ENCODE results near the gene ARHGAP35. TPM values are rescaled to one million over a fixed set of nuclear protein-coding genes. Genes with fewer than 3 reads are reported as not detected.
"Not testable (repeated sequence)": the region's sequence is repeated elsewhere in the genome, so short reads cannot be mapped to it uniquely, and the experiment has no call there.

Gene ARHGAP35
- total RNA-seq, 1 donor from 2014 or later = 63.8 TPM

DNA sequence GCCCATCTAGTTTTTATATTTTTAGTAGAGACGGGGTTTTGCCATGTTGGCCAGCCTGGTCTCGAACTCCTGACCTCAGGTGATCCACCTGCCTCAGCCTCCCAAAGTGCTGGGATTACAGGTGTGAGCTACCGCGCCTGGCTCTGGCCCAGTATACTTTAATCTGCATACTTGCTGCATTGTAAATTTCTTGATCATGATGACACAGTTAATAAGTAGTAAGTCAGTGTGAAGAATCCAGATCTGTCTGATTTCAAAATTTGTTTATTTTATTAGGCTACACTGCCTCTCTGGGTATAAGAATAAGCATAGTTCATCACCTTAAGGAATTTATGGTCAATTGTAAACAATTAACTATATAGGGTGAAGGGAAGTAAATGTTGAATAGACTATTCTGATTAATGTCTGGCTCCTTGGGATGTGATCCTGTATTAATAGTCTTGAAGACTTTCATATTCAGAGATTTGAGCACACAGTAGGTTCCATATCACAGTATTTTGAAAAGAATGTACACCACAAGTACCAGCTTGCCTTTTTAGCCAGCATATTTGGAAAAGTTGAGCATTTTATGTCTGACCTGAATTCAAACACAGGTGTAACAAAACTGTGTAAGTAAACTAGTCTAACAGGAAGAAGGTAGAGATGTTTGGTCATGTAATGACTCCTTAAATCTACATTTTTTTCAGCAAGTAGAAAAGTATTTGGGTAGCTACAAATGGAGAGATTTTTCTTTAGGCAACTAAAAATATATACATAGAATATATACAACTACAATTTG, 7.4 kb downstream of the ARHGAP35 start:
- TF ChIP-seq, protein P1, sequence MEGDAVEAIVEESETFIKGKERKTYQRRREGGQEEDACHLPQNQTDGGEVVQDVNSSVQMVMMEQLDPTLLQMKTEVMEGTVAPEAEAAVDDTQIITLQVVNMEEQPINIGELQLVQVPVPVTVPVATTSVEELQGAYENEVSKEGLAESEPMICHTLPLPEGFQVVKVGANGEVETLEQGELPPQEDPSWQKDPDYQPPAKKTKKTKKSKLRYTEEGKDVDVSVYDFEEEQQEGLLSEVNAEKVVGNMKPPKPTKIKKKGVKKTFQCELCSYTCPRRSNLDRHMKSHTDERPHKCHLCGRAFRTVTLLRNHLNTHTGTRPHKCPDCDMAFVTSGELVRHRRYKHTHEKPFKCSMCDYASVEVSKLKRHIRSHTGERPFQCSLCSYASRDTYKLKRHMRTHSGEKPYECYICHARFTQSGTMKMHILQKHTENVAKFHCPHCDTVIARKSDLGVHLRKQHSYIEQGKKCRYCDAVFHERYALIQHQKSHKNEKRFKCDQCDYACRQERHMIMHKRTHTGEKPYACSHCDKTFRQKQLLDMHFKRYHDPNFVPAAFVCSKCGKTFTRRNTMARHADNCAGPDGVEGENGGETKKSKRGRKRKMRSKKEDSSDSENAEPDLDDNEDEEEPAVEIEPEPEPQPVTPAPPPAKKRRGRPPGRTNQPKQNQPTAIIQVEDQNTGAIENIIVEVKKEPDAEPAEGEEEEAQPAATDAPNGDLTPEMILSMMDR (IDR thresholded peaks at IDR 0.05) = no peak
- intact Hi-C loops (cut with DNase I) = no loop called here
- ATAC-seq (no peak), DNase-seq (no peak)
- no peaks in the 10 kb centered on the region for H3K9me3 ChIP-seq
- H3K27ac ChIP-seq = no peak overlapping the region
- H3K4me1 ChIP-seq = peaks cover 49% of the 10 kb centered on the region
- no peaks in the 10 kb centered on the region for H3K27me3 ChIP-seq
- H3K4me3 ChIP-seq = no peak overlapping the region
- no peaks in the 10 kb centered on the region for H3K36me3 ChIP-seq

DNA sequence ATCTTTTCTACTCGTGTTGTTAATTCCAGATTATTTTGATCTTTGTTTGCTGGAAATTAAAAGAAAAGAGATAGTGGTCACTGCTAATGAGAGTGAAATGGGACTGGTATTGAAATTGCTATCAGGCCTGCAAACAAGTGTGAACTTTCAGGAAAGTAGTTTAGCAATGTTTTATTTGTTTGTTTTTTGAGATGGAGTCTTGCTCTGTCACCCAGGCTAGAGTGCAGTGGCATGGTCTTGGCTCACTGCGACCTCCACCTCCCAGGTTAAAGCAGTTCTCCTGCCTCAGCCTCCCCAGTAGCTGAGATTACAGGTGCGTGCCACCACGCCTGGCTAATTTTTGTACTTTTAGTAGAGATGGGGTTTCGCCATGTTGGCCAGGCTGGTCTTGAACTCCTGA, 10.4 kb downstream of the ARHGAP35 start:
- intact Hi-C loops (cut with DNase I); H3K36me3 ChIP-seq; H3K4me3 ChIP-seq; ATAC-seq; H3K27me3 ChIP-seq; H3K9me3 ChIP-seq; H3K27ac ChIP-seq; DNase-seq: not testable (repeated sequence)
- H3K4me1 ChIP-seq = peaks cover 19% of the 10 kb centered on the region

DNA sequence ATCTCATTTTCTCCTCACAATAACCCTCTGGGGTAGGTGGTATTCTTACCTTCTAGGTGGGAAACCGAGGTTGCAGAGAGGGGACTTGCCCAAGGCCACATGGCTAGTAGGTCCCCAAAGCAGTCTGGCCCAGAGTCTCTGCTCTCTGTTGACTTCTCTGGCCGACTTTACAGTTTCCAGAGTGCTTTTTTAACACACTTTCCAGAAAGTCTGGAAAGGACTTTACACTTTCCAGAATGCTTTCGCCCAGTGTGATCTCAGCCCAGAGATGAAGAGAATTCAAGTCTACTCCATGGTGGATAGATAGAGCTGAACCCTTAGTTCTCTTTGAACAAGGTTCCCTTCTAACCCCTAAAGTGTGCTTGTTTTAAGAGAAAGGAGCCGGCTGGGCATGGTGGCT, 12.2 kb downstream of the ARHGAP35 start:
- H3K27ac ChIP-seq = no peak overlapping the region
- no peaks in the 10 kb centered on the region for H3K27me3 ChIP-seq
- H3K4me3 ChIP-seq = no peak overlapping the region
- intact Hi-C loops (cut with DNase I) = no loop called here
- DNase-seq (no peak), ATAC-seq (no peak)
- H3K36me3 ChIP-seq = no peaks in the 10 kb centered on the region
- peaks cover 2% of the 10 kb centered on the region for H3K4me1 ChIP-seq
- TF ChIP-seq, protein P1 (IDR thresholded peaks at IDR 0.05) = no peak
- no peaks in the 10 kb centered on the region for H3K9me3 ChIP-seq

DNA sequence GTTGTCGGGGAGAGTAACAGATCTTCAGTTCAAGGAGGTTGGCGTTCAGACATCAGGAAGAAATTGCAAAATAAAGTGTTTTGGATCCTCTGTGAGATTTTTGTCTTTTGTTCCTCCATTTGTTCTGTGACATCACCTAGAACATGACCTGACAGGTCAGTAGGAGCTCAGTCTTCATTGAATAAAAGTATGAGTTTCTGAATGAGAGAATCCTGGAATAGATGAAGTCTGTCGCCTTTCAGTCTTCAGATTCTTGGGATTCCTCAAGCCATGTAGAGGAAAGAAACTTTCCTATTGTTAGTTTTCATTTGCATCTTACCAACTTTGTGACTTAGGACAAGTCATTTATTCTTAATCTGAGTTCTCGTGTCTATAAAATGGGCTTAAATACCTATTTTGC, 14.4 kb downstream of the ARHGAP35 start:
- H3K27me3 ChIP-seq = no peaks in the 10 kb centered on the region
- TF ChIP-seq, protein P1 (IDR thresholded peaks at IDR 0.05) = no peak
- ATAC-seq (no peak), DNase-seq (no peak)
- H3K4me3 ChIP-seq = no peak overlapping the region
- no peaks in the 10 kb centered on the region for H3K36me3 ChIP-seq
- intact Hi-C loops (cut with DNase I) = no loop called here
- no peak overlapping the region for H3K27ac ChIP-seq
- H3K9me3 ChIP-seq = no peaks in the 10 kb centered on the region
- H3K4me1 ChIP-seq = no peaks in the 10 kb centered on the region

DNA sequence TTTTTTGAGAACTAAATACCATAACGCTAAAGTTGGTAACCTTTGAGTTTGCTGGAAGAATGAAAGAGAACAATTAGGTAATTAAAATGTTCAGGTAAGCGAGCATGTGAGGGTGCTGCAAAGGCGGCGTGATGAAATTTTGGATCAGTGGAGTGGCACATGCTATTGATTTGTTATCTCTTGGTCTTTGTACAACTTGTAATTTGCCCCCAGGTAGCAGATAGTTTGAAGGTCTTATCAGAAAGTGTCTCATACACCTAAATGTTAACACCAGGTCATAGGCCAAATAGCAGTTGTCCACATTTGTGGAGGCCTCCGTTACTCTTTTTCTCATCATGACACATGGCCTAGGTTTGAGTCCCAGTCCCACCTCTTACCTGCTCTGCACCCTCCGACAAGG, 14.9 kb downstream of the ARHGAP35 start:
- DNase-seq = no peak
- TF ChIP-seq, protein P1 (IDR thresholded peaks at IDR 0.05) = no peak
- intact Hi-C loops (cut with DNase I) = no loop called here
- Histone ChIP-seq H3K4me3 (no peak overlapping the region), H3K27me3 (no peaks in the 10 kb centered on the region), H3K9me3 (no peaks in the 10 kb centered on the region), H3K4me1 (no peaks in the 10 kb centered on the region), H3K27ac (no peak overlapping the region), H3K36me3 (no peaks in the 10 kb centered on the region)
- no peak for ATAC-seq

DNA sequence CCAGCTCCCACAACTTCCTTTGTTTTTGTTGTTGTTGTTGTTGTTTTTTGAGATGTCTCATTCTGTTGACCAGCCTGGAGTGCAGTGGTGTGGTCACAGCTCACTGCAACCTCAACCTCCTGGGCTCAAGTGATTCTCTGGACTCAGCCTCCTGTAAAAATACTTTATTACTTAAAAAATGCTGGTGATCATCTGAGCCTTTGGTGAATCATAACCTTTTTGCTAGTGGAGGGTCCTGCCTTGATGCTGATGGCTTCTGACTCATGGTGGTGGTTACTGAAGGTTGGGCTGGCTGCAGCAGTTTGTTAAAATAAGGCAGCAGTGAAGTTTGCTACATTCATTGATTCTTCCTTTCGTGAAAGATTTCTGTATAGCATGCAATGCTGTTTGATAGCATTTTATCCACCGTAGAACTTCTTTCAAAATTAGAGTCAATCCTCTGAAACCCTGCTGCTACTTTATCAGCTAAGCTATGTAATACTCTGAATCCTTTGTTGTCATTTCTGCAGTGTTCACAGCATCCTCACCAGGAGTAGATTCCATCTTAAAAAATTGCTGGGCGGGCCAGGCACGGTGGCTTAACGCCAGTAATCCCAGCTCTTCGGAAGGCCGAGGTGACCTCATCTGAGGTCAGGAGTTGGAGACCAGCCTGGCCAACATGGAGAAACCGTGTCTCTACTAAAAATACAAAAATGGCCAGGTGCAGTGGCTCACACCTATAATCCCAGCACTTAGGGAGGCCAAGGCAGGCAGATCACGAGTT, 18.0 kb downstream of the ARHGAP35 start:
- Histone ChIP-seq H3K4me3 (no peak overlapping the region), H3K4me1 (no peaks in the 10 kb centered on the region), H3K27ac (no peak overlapping the region), H3K9me3 (no peaks in the 10 kb centered on the region), H3K36me3 (no peaks in the 10 kb centered on the region), H3K27me3 (no peaks in the 10 kb centered on the region)
- intact Hi-C loops (cut with DNase I) = no loop called here
- TF ChIP-seq, protein P1 (IDR thresholded peaks at IDR 0.05) = no peak
- DNase-seq (no peak), ATAC-seq (no peak)

All from upper lobe of right lung (tissue), 1 donor.